Heart left ventricle (tissue), 13 donors: ENCODE results near the gene BHLHE40.

Experiments
- POLR2A ChIP-seq, 2 donors: fragments of 450-650 bp; IDR thresholded peaks; one replicate each; pipeline ENCODE4 v1.6.1; 2017; ENCODE audit warnings: antibody characterized with exemption in 2 of 2, mild to moderate bottlenecking in 2 of 2, moderate library complexity in 2 of 2
- TF ChIP-seq, protein P1 (sequence below), 12 donors: fragments of 200-600 bp; sonication (generic) in 4 of 12; IDR thresholded peaks; one replicate each; pipeline versions ENCODE4 v1.5.0 to v1.8.0; 2018 to 2022; ENCODE audit warnings: antibody characterized with exemption in 12 of 12, mild to moderate bottlenecking in 5 of 12
- donor health status: ischemic (EF 13 %, LVEDD 7.1; RV severe dilation, severe dysfunction).
- donor health status: DM: no; HTN: yes; CAD: no.
- donor health status: DM: no; HTN: no; CAD: no.
- donor health status: ischemic (EF 25% LVEDD 6.9; RV normal size, moderate dysfunction).
- donor health status: ischemic (EF 25% LVEDD 5.7; RV mildly dilated, moderate dysfunction).
- donor health status: ischemic (EF 35%, LVEDD 5.7; RV mildly dilated, moderate dysfunction).
- donor health status: nonischemic (EF 11% LVEDD 7.7; RV severe dilation, severe dysfunction).
- donor health status: DM: yes; HTN: yes; CAD: no.
- donor health status: PGD.
- donor health status: ischemic (EF 29% LVEDD 5.4; RV normal size, mild dysfunction).
- donor health status: nonischemic (EF 23%, LVEDD 6.1; RV moderate dilation, normal function).

DNA sequence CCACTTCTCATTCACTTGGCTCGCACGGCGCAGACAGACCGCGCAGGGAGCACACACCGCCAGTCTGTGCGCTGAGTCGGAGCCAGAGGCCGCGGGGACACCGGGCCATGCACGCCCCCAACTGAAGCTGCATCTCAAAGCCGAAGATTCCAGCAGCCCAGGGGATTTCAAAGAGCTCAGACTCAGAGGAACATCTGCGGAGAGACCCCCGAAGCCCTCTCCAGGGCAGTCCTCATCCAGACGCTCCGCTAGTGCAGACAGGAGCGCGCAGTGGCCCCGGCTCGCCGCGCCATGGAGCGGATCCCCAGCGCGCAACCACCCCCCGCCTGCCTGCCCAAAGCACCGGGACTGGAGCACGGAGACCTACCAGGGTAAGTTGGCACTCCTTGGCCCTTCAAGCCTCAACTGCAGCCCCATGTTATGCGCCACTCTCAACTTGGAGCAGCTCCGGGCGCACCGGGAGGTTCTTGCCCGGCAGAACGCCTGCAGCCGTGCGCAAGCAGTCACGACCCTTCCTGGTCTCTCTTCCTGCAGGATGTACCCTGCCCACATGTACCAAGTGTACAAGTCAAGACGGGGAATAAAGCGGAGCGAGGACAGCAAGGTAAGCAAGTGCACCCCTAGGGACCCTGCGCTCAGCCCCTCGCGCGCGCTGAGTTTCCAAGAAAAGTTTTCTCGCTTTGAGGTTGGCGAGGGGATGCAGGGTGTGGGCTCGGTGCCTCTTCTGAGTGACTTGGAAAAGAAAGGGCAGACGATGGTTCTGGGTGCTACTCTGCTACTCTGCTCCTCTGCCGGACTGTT lies at the start of gene BHLHE40:
- TF ChIP-seq, protein P1, sequence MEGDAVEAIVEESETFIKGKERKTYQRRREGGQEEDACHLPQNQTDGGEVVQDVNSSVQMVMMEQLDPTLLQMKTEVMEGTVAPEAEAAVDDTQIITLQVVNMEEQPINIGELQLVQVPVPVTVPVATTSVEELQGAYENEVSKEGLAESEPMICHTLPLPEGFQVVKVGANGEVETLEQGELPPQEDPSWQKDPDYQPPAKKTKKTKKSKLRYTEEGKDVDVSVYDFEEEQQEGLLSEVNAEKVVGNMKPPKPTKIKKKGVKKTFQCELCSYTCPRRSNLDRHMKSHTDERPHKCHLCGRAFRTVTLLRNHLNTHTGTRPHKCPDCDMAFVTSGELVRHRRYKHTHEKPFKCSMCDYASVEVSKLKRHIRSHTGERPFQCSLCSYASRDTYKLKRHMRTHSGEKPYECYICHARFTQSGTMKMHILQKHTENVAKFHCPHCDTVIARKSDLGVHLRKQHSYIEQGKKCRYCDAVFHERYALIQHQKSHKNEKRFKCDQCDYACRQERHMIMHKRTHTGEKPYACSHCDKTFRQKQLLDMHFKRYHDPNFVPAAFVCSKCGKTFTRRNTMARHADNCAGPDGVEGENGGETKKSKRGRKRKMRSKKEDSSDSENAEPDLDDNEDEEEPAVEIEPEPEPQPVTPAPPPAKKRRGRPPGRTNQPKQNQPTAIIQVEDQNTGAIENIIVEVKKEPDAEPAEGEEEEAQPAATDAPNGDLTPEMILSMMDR (IDR thresholded peaks at IDR 0.05), result no peak
- TF ChIP-seq POLR2A (IDR thresholded peaks at IDR 0.05), result peak; percentile 19 to 77
